GM21723 (cell line): ENCODE data around the gene BAIAP2L1.
"Not testable (repeated sequence)": the region's sequence is repeated elsewhere in the genome, so short reads cannot be mapped to it uniquely, and the experiment has no call there.

ENCODE experiments used
- ATAC-seq: cut with Tn5 transposase; IDR thresholded peaks from one replicate; pipeline ENCODE4 v1.9.1; 2021; ENCODE audit warnings: mild to moderate bottlenecking, moderate library complexity; ENCODE audit not compliant: unreplicated experiment

Gene BAIAP2L1, protein sequence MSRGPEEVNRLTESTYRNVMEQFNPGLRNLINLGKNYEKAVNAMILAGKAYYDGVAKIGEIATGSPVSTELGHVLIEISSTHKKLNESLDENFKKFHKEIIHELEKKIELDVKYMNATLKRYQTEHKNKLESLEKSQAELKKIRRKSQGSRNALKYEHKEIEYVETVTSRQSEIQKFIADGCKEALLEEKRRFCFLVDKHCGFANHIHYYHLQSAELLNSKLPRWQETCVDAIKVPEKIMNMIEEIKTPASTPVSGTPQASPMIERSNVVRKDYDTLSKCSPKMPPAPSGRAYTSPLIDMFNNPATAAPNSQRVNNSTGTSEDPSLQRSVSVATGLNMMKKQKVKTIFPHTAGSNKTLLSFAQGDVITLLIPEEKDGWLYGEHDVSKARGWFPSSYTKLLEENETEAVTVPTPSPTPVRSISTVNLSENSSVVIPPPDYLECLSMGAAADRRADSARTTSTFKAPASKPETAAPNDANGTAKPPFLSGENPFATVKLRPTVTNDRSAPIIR

DNA sequence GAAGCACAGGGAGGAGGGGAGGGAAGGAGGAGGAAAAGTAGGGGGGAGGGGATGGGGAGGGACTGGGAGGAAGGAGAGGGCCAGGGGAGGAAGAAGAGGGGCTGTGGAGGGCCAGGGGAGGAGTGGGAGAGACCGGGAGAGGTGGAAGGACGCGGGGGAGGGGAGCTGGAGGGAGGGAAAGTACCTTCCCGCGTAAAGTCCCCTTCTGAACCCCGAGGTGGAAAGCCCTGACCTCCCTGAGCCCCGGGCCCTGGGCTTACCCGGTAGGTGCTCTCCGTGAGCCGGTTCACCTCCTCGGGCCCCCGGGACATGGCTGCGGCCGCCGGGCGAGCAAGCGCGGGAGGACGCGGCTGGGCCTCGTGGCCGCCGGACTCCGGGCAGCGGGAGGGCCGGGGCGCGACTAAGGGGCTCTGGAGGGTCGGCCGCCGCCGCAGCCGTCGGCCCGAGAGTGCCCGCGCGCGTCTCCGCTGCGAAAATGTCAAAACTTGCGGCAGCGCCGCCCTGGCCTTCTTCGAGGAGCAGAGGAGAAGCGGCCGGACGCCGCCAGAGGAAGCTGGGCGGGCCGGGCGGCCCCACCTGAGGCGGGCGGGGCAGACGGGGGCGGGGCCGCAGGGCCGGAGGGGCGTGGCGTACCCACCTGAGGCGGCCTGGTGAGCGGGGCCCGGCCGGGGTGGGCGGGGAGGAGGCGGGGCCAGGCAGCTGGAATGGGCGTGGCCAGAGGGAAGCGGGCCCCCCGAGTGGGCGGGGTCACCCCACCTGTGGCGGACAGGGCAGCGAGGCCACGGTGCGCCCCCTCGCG lies at the start of gene BAIAP2L1:
TSS of gene BAIAP2L1 (minus strand) at position 549 of the 799 bp plus-strand sequence. CDS start at position 311, 238 bp downstream.
- peak; percentile 90 for ATAC-seq

DNA sequence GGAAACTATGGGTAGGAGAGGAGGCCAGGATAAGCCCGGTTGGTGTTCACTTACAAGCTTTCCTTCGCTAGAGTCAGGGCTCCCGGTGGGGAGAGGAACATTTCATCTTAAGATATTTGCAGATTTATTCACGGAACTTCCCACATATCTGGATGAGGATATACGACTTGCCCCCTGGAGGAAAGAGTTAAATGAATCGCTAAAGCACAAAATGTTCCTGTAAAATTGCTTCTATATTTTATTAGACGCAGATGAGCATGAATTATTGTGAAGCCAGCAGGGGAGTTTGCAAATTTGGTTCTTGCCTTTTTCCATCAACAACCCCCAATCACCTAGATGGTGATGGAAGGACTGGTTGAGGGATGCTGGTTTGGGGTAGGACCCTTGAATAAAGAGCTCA lies 47.9 kb upstream of the BAIAP2L1 start:
- no peak for ATAC-seq

DNA sequence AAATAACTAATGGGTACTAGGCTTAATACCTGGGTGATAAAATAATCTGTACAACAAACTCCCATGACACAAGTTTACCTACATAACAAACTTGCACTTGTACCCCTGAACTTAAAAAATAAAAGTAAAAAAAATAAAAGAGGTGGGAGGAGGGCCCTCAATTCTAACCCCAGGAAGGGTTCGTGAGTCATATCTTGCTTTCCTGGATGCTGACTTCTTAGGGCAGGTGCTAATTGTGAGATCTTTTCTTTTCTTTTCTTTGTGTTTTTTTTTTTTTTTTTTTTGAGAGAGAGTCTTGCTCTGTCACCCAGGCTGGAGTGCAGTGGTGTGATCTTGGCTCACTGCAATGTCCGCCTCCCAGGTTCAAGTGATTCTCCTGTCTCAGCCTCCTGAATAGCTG lies 40.1 kb upstream of the BAIAP2L1 start:
- ATAC-seq, result not testable (repeated sequence)

DNA sequence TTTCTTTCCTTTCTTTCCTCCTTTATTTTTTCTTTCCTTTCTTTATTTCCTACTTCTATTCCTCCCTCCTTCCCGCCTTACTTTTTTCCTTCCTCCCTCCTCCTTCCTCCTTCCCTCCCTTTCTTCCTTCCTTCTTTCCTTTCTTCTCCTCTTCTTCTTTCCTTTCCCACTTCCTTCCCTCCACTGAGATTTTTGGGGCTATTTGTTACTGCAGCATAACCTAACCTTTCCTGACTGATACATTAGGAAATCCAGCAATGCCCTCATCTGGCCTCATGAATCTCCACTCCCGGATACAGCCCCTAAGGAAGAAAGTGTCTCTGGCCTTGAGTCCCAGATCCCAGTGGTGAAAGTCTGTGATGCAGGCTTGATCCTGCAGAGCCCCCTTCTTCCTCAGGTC lies 38.6 kb upstream of the BAIAP2L1 start:
- ATAC-seq, result no peak

DNA sequence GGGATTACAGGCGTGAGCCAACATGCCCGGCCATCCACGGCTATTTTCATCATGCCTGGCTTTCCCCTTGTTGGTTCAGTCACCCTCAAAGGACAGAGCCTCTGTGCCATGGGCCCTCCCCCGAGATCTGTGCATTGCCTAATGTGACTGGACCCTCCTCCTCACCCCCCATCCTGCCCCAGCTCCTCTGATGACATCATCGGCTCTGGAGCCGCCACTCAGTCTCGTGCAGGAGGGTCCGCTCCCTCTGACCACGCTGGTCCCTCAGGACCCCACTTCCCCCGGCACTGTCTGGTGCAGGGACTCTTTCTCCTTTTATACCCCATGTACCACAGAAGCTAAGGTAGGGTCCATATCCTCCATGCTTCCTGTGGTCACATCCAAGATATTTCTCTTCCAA lies 33.2 kb upstream of the BAIAP2L1 start:
- no peak for ATAC-seq

DNA sequence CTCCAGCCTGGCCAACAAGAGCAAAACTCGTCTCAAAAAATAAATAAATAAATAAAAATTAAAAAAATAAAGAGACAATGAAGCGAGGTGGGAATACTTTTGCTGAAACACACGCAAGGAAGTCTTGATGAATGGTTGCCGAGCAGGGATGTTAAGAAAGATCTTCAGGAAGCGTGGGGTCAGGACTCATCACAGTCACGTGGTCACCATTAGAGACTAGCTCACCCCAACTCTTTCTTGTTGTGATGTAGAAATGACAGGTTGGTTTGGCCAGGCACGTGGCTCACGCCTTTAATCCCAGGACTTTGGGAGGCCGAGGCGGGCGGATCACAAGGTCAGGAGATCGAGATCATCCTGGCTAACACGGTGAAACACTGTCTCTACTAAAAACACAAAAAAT lies 28.9 kb upstream of the BAIAP2L1 start:
- no peak for ATAC-seq

DNA sequence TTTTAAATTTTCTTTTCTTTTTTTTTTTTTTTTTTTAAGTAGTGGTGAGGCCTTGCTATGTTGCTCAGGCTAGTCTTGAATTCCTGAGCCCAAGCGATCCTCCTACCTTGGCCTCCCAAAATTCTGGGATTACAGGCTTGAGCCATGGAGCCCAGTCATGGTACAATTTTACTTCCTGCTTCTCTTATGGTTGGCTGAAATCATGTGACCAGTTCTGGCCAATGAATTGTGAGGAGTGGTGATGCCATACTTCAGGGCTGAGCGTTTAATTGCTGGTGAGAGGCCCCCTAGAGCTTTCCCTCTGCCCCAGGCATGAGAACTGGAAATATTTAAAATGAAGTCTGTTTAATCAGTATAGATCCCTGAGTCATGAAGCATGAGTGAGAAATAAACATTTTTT lies 22.2 kb upstream of the BAIAP2L1 start:
- ATAC-seq, result no peak

DNA sequence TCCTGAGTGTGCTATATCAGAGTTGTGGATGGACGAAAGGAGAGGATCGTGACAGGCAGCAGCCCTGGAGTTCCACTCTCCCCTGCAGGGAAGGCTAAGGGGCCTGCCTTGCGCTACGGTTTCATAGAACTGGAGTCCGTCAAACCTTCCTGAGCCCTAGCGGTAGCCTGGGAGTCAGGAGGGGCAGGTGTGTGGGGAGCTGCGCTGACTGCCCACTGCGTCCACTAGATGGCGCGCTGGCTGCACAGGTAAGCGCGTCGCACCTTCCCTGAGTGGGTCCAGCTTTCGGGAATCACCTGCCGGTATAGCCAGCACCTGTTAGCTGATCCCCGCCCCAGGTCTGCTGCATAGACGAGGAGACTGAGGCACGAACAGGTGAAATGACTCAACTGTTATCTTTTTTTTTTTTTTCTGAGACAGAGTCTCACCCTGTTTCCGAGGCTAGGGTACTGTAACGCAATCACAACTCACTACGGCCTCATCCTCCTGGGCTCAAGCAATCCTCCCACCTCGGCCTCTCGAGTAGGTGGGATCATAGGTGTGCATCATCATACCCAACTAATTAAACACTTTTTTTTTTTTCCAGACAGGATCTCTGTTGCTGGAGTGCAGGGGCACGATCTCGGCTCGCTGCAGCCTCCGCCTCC lies 20.2 kb upstream of the BAIAP2L1 start:
- ATAC-seq, result peak; percentile 75

DNA sequence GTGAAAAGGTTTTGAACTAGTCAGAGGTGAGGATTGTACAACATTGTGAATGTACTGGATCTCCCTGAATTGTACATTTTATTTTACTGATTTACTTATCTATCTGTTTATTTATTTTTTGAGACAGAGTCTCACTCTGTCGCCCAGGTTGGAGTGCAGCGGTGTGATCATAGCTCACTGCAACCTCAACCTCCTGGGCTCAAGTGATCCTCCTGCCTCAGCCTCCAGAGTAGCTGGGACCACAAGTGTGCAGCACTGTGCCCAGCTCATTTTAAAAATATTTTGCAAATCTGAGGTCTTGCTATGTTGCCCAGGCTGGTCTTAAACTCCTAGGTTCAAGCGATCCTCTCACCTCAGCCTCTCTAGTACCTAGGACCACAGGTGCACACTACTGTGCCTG lies 19.1 kb upstream of the BAIAP2L1 start:
- not testable (repeated sequence) for ATAC-seq

DNA sequence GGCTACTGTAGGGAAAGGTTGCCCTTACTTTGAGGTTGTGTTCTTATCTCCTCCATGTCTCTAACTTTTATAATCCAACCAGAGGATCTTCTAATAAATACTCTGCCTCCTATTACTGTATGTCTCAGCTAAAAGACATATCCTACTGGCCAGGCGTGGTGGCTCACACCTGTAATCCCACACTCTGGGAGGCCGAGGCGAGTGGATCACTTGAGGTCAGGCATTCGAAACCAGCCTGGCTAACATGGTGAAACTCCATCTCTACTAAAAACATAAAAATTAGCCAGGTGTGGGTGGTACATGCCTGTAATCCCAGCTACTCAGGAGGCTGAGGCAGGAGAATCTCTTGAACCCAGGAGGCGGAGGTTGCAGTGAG lies 18.4 kb upstream of the BAIAP2L1 start:
- not testable (repeated sequence) for ATAC-seq

DNA sequence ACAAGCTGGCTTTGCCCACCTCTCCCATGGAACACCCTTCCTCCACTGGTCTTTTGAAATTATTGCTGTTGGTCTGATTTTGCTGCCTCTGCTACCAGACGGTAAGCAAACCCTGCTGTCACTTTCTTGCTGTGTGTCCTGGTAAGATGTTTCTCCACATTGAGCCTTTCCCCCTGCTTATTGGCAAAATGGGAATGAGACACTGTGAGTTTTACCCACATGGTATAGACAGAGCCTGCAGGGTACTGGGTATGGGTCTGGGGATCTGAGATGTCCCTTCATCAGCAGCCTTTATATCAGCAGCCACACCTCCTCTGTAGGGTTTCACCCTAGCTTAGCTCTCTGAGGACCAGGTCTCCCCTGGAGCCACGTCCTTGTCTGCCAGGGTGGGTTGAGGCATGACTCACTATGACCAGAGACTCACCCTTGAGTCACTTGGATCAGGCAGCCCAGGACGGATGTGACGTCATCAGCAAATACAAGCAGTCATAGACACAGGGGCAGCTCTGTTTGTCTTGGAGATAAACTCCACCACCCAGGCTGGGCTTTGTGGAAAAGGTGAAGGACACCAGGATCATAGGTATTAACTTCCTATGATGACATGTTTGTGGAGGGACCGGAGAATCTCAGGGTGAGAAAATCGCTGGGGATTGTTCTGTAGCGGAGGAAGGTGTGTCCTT lies 17.9 kb upstream of the BAIAP2L1 start:
- no peak for ATAC-seq

DNA sequence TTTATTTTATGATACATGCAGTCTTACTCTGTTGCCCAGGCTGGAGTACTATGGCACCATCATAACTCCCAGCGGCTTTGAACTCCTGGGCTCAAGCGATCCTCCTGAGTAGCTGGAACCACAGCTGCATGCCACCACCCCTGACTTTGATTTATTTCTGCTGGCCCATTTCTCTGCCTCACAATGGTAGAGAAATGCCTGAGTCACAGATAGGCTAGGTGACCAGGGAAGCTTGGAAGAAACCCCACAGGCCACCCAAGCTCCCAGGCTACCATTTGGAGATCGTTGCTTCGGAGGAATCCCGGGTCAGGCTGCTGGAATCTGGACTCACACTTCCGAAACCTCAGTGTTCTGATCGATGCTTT lies 17.4 kb upstream of the BAIAP2L1 start:
- ATAC-seq, result no peak

DNA sequence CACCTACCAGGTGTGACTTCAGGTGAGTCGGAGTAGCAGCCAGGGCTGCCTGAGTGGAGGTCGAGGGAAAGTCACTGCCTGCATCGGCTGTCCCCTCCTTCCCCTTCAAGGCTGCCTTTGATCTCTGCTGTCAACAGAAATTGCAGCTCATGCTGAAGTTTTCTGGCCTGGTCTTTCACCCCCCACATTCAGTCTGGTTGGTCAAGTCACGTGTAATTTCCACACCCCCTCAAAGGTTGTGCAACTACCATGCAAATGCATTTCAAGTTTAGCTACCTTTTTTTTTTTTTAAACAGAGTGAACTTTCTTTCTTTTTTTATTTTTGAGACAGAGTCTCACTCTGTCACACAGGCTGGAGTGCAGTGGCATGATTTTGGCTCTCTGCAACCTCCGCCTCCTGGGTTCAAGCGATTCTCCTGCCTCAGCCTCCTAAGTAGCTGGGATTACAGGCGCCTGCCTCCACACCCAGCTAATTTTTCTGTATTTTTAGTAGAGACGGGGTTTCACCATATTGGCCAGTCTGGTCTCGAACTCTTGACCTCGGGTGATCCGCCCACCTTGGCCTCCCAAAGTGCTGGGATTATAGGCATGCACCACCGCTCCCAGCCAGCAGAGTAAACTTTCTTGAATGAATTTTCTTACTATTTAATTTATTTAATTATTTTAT lies 16.8 kb upstream of the BAIAP2L1 start:
- not testable (repeated sequence) for ATAC-seq

DNA sequence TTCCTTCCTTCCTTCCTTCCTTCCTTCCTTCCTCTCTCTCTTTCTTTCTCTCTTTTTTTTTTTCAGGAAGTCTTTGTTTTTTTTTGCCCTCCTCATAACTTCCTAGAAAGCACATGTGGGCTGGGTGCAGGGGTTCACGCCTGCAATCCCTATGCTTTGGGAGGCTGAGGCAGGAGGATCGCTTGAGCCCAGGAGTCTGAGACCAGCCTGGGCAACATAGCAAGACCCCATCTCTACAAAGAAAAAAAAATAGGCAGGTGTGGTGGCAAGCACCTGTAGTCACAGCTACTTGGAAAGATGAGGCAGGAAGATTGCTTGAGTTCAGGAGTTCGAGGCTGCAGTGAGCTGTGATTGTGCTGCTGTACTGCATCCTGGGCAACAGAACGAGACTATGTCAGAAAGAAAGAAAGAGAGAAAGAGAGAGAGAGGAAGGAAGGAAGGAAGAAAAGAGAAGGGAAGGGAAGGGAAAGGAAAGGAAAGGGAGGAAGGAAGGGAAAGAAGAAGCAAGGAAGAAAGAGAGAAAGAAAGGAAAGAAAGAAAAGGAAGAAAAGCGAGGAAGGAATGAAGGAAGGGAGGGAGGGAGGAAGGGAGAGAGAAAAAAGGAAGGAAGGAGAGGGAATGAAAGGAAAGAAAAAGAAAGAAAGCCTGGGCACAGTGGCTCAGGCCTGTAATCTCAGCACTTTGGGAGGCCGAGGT lies 13.5 kb upstream of the BAIAP2L1 start:
- no peak for ATAC-seq

DNA sequence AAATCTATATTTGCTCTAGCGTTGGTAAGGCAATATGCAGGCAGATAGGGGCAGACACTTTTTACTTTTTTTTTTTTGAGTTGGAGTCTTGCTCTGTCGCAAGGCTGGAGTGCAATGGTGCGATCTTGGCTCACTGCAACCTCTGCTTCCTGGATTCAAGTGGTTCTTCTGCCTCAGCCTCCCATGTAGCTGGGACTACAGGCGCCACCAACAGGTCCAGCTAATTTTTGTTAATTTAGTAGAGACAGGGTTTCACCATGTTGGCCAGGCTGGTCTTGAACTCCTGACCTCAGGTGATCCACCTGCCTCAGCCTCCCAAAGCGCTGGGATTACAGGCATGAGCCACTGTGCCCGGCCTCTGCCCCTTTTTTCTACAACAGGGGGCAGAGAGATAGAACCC lies 12.8 kb upstream of the BAIAP2L1 start:
- ATAC-seq, result not testable (repeated sequence)

DNA sequence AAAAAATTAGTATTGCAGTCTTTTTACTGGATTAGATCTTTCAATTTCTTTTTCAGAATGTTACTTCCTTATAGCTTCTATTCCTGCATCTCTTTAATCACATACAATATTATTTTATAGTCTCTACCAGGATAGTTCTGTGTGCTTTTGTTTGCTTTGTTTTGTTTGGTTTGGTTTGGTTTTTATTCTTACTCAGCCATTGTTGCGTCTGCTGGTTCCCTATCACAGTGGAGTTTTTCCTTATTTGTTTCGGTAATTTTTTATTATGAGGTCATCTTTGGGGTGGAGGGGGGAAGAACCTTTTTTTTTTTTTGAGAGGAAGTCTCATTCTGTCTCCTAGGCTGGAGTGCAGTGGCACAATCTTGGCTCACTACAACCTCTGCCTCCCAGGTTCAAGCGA lies 9.0 kb upstream of the BAIAP2L1 start:
- no peak for ATAC-seq

DNA sequence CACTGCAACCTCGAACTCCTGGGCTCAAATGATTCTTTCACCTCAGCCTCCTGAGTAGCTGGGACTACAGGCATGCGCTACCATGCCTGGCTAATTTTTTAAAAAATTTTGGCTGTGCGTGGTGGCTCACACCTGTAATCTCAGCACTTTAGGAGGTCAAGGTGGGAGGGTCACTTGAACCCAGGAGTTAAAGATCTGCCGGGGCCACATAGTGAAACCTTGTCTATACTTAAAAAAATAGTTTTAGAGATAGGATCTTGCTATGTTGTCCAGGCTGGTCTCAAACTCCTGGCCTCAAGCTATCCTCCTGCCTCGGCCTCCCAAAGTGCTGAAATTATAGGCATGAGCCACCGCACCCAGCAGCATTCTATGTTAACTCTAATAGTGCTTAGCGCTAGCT lies 7.3 kb upstream of the BAIAP2L1 start:
- ATAC-seq, result not testable (repeated sequence)

DNA sequence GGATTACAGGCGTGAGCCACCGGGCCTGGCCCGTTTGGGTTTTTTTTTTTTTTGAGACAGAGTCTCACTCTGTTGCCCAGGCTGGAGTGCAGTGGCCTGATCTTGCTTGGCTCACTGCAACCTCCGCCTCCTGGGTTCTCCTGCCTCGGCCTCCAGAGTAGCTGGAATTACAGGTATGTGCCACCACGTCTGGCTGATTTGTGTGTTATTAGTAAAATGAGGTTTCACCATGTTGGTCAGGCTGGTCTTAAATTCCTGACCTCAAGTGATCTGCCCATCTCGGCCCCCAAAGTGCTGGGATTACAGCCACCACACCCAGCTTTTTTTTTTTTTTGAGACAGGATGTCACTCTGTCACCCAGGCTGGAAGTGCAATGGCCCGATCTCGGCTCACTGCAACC lies 5.9 kb upstream of the BAIAP2L1 start:
- ATAC-seq, result no peak

DNA sequence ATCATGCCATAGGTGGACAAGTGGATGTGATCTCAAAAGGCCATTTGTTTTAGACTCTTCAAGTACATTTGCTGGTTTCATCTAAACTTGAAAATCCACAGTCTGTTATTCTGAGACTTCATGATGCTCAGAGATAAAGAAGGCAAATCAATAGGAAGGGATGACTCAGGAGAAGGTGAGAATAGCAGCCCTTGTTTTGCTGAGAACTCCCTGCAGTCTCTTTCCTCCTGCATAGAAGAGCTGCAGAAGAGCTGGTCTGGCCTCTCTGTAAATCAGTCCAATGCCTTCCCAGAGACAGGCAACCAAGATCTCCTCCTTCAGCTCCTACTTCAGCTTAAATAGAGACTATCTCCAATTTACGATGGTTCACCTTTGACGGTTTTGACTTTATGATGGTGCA lies 4.0 kb upstream of the BAIAP2L1 start:
- no peak for ATAC-seq
